Kidney capillary endothelial cell (primary cell): Measurements from ENCODE around the gene TUSC2.

Source experiments
- DNase-seq: peaks from one replicate; pipeline ENCODE4 v3.0.0-alpha.2; 2018; ENCODE audit warnings: low spot score

Gene TUSC2

GRCh38 chr3:50354186-50354764 lies 26.3 kb upstream of the TUSC2 start:
- DNase-seq: no peak

- DNase-seq: no peak
These were observed 25.4 kb upstream of the TUSC2 start for GRCh38 chr3:50353245-50354004.

- no peak for DNase-seq
These were observed 24.8 kb upstream of the TUSC2 start for GRCh38 chr3:50352781-50353180.

- DNase-seq: no peak
These were observed 23.3 kb upstream of the TUSC2 start for GRCh38 chr3:50351323-50351697.

GRCh38 chr3:50350527-50351322 lies 22.7 kb upstream of the TUSC2 start, which contains the start of the genes CYB561D2 and NPRL2:
Gene CYB561D2 (plus strand): TSS chr3:50350862. CDS start chr3:50351434, 572 bp downstream.
Gene NPRL2 (minus strand): TSS chr3:50350775. CDS start chr3:50350652, 123 bp downstream.
- peak; percentile 86 for DNase-seq

GRCh38 chr3:50350213-50350526 lies 22.1 kb upstream of the TUSC2 start:
- no peak for DNase-seq

- peak; percentile 68 for DNase-seq
These were observed 19.3 kb upstream of the TUSC2 start for GRCh38 chr3:50347187-50347813.

GRCh38 chr3:50345586-50346234 lies 17.7 kb upstream of the TUSC2 start, which contains the start of gene ZMYND10:
Gene ZMYND10 (minus strand): TSS chr3:50345732. CDS start chr3:50345579, 153 bp downstream.
- DNase-seq: no peak

- DNase-seq: no peak
These were observed 17.0 kb upstream of the TUSC2 start for GRCh38 chr3:50345008-50345407.

- DNase-seq: no peak
These were observed 15.0 kb upstream of the TUSC2 start for GRCh38 chr3:50342813-50343633.

- DNase-seq: no peak
These were observed 14.1 kb upstream of the TUSC2 start for GRCh38 chr3:50341996-50342650.

- DNase-seq: no peak
These were observed 13.5 kb upstream of the TUSC2 start for GRCh38 chr3:50341537-50341936.

- DNase-seq: no peak
These were observed 12.7 kb upstream of the TUSC2 start, which contains the start of gene RASSF1 for GRCh38 chr3:50340448-50341329. Gene RASSF1 (minus strand): TSS chr3:50340836. CDS start chr3:50340805, 31 bp downstream.

GRCh38 chr3:50340147-50340447 lies 12.1 kb upstream of the TUSC2 start:
- DNase-seq: no peak

GRCh38 chr3:50339485-50340146 lies 11.6 kb upstream of the TUSC2 start:
- no peak for DNase-seq

- DNase-seq: no peak
These were observed 10.9 kb upstream of the TUSC2 start for GRCh38 chr3:50338965-50339364.

GRCh38 chr3:50337175-50337861 lies 9.3 kb upstream of the TUSC2 start:
- peak; percentile 97 for DNase-seq

GRCh38 chr3:50336452-50337174 lies 8.6 kb upstream of the TUSC2 start:
- DNase-seq: peak; percentile 40
